KMS-11 (cell line): ENCODE data around the gene ISG20.

Source experiments
- H2AFZ ChIP-seq: fragments of 200-600 bp; sonication (generic); 2 replicates; pipeline ENCODE4 v1.6.1; 2016; ENCODE audit warnings: antibody characterized with exemption, mixed run types, low read depth
- H3K27ac ChIP-seq: fragments of 200-600 bp; sonication (generic); 2 replicates; pipeline ENCODE4 v1.6.1; 2016; ENCODE audit warnings: mild to moderate bottlenecking, mixed run types
- H3K27me3 ChIP-seq: fragments of 200-600 bp; sonication (generic); 2 replicates; pipeline ENCODE4 v1.6.1; 2017; ENCODE audit warnings: mild to moderate bottlenecking, low read depth, mixed run types, moderate library complexity; ENCODE audit not compliant: insufficient read depth
- H3K36me3 ChIP-seq: fragments of 200-600 bp; sonication (generic); 2 replicates; pipeline ENCODE4 v1.6.1; 2017; ENCODE audit warnings: mild to moderate bottlenecking, mixed run types; ENCODE audit not compliant: insufficient read depth
- H3K4me1 ChIP-seq: fragments of 200-600 bp; sonication (generic); 2 replicates; pipeline ENCODE4 v1.6.1; 2016; ENCODE audit warnings: mild to moderate bottlenecking, low read depth, mixed run types; ENCODE audit not compliant: poor library complexity, severe bottlenecking
- H3K4me2 ChIP-seq: fragments of 200-600 bp; sonication (generic); 2 replicates; pipeline ENCODE4 v1.7.0; 2016; ENCODE audit warnings: mild to moderate bottlenecking, mixed run types
- H3K4me3 ChIP-seq: fragments of 200-600 bp; sonication (generic); IDR thresholded peaks from 2 replicates; pipeline ENCODE4 v1.6.1; 2017; ENCODE audit warnings: low read depth, low read length, mixed read lengths; ENCODE audit not compliant: insufficient read depth
- H3K79me2 ChIP-seq: fragments of 200-600 bp; sonication (generic); 2 replicates; pipeline ENCODE4 v1.6.1; 2016; ENCODE audit warnings: low read depth, mixed run types; ENCODE audit not compliant: insufficient read depth
- H3K9ac ChIP-seq: fragments of 200-600 bp; sonication (generic); 2 replicates; pipeline ENCODE4 v1.6.1; 2016; ENCODE audit warnings: mild to moderate bottlenecking, mixed run types
- H4K20me1 ChIP-seq: fragments of 200-600 bp; sonication (generic); 2 replicates; pipeline ENCODE4 v1.6.1; 2016; ENCODE audit warnings: mild to moderate bottlenecking, mixed run types; ENCODE audit not compliant: insufficient read depth
- CTCF ChIP-seq: fragments of 200-600 bp; sonication (generic); conservative IDR thresholded peaks from 2 replicates; pipeline ENCODE4 v1.6.1; 2017; ENCODE audit warnings: low read depth, mild to moderate bottlenecking, antibody characterized with exemption, low read length, moderate library complexity, mixed read lengths

ISG20 gene

DNA sequence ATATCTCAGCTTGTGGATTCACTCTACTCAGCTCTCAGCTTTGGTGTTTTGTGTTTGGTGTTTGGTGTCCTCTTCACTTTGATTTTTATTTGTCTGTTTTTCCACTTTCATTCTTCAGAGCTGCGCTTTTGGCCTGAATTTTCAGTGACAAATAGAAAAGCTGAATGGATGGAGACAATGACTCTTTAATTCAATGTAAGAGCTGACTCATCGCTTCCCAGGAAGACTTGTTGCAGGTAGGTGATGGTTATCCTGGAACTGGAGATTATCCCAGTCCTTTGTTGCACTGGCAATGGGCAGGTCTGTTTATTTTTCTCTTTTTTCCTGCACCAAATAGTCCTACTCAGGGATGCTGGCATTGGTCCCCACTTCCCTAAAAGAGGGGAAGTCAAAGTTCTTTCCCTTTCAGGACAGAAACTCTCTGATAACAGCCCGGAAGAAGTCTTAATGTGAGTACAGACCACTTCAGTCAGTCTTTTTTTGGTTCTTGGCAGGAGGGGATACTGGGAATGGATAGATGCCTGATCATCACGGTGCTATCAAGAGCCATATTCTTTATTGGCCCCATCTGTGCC, 30.1 kb upstream of the ISG20 start:
- H3K9ac ChIP-seq, result no peak overlapping the region
- H3K4me3 ChIP-seq, result no peak overlapping the region
- H3K36me3 ChIP-seq, result no peaks in the 10 kb centered on the region
- no peak overlapping the region for H2AFZ ChIP-seq
- no peaks in the 10 kb centered on the region for H3K79me2 ChIP-seq
- no peaks in the 10 kb centered on the region for H4K20me1 ChIP-seq
- no peak overlapping the region for H3K27ac ChIP-seq
- no peaks in the 10 kb centered on the region for H3K4me1 ChIP-seq
- H3K4me2 ChIP-seq, result no peak overlapping the region
- no peaks in the 10 kb centered on the region for H3K27me3 ChIP-seq
- no peak for TF ChIP-seq CTCF

- Histone ChIP-seq H3K36me3 (no peaks in the 10 kb centered on the region), H2AFZ (no peak overlapping the region), H3K27ac (no peak overlapping the region), H3K9ac (no peak overlapping the region), H3K27me3 (no peaks in the 10 kb centered on the region), H3K4me3 (no peak overlapping the region), H3K79me2 (no peaks in the 10 kb centered on the region), H3K4me2 (no peak overlapping the region), H3K4me1 (no peaks in the 10 kb centered on the region), H4K20me1 (no peaks in the 10 kb centered on the region)
- TF ChIP-seq CTCF, result no peak
Measured at GRCh38 chr15:88609344-88610090, 29.3 kb upstream of the ISG20 start.

DNA sequence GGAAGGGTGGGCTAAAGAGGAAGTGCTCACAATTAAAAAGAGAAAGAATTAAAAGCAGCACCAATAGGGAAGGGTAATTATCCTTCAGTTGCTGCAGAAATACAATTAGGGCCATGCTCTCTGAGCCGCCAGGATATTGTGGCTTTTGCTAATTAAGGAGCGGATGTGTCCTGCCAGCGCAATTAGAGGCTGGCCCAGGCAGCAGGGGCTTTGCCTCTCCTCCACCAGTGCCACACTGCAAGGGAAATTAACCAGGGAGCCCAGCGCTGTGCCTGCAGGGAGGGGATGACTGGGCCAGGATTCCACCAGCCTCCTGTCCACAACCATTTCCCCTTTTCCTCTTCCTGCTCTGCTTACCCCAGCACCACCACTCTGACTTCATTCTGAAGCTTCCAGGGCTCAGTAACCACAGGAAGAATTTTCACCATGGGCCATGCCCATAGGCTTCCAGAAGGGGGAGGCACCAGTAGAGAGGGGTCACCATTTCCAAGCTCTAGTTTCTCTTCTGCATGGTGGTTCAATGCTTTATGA, 28.1 kb upstream of the ISG20 start:
- no peak overlapping the region for H3K9ac ChIP-seq

DNA sequence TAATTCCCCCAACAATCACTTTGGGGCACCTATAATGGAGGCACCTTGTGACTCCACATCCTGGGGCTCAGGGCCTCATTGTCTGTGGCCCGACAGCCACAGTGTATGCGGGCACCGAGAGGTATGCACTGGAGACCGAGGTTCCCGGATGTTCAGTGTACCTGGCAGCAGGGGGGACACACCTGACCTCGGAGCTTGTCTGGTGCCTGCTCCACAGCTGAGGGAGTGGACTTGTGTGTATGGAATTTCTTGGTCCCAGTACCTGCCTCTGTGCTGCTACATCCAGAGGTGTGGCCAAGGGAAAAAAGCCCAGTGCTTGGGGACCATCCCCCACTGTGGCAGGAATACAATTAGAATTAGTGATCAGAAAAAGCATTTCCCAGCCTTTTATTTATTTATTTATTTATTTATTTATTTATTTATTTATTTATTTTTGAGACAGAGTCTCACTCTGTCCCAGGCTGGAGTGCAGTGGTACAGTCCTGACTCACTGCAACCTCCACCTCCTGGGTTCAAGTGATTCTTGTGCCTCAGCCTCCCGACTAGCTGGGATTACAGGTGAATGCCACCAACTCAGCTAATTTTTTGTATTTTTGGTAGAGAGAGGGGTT, 26.5 kb upstream of the ISG20 start:
- Histone ChIP-seq H3K36me3 (no peaks in the 10 kb centered on the region), H3K27me3 (no peaks in the 10 kb centered on the region), H3K27ac (no peak overlapping the region), H3K4me1 (no peaks in the 10 kb centered on the region), H3K9ac (no peak overlapping the region), H4K20me1 (no peaks in the 10 kb centered on the region), H3K79me2 (no peaks in the 10 kb centered on the region), H3K4me3 (no peak overlapping the region), H3K4me2 (no peak overlapping the region), H2AFZ (no peak overlapping the region)
- TF ChIP-seq CTCF, result no peak

More for the DNA sequence above, 28.1 kb upstream of the ISG20 start:
- Histone ChIP-seq H3K36me3 (no peaks in the 10 kb centered on the region), H3K4me3 (no peak overlapping the region), H3K27ac (no peak overlapping the region), H3K4me2 (no peak overlapping the region), H3K79me2 (no peaks in the 10 kb centered on the region), H3K27me3 (no peaks in the 10 kb centered on the region), H2AFZ (no peak overlapping the region), H4K20me1 (no peaks in the 10 kb centered on the region), H3K4me1 (no peaks in the 10 kb centered on the region)
- TF ChIP-seq CTCF, result no peak
